Measurements from ENCODE around the gene IQCC.

IQCC gene

DNA sequence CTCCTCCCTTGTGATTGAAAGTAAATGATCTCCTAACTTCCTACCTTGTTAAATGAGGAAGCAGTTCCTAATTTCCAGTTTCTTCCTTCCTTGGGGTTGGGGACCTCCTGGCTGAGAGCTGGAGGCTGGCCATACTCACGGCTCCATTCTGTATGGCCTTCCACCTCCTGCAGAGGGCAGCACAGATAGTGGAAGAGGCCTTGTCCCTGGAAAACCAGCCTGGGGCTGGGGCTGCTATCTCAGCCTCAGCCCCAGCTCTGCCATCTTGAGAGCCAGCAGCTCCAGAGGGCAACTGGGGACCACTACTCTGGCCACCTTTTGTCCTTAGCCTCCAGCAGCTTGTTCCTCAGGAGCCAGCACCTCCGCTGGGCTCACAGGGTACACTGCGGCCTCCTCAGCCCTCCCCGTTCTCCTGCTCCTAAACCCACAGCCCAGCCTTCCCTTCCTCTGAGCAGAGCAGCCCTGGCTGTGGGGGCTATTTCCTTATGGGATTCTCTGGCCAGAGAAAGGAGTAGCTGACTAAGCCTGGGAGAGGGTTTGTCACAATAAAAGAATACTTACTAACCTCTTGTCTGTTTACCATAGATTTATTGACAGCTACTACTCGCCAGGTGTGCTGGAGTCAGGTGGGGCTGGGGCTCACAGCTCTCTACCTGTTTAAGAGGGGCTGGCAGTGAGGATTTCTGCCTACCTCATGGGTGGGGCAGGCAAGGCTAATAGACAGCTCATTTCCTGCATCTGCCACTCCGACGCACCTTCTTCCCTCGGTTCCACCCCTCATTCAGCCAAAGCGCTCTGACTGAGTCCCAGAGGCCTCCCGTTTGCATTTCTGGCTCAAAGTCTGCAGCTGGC is 10.4 kb downstream of the IQCC start:
- no peaks in the 10 kb centered on the region for H3K9me3 ChIP-seq (ENCODE audit: insufficient read depth, low read depth, low read length)
- H3K36me3 ChIP-seq (ENCODE audit: insufficient read depth, low read length): peaks cover 33% of the 10 kb centered on the region
- WGBS: 91% methylated on average over 10 of the region's 10 CpGs
- H3K4me1 ChIP-seq (ENCODE audit: insufficient read depth, low read length): peaks cover 2% of the 10 kb centered on the region; the same call in 1 of the 2 replicates
- H3K4me3 ChIP-seq (ENCODE audit: low read length): no peak overlapping the region
- H3K27me3 ChIP-seq (ENCODE audit: insufficient read depth, low read length): no peaks in the 10 kb centered on the region
- no peak overlapping the region for H3K27ac ChIP-seq (ENCODE audit: low read depth, low read length)
- no peak overlapping the region for H3K9ac ChIP-seq (ENCODE audit: low read depth, low read length)

DNA sequence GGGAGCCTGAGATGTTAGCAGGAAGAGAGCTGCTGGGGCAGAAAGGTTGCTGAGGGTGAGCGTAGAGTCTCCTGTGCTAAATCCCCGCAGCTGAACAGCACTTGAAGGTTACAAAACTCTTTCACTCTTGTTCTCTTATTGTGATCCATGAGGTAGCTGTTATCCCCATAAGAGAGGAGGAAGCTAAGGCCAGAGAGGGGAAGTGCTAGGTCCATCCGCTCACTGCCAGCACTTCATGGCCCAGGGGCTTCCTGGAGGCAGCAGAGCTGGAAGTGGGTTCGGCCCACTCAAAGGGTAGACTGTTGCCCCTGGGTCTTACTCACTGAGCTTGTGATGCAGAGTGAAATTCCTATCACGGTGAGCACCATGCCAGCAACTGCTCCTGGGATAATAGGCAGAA is 11.1 kb downstream of the IQCC start:
- Histone ChIP-seq H3K4me1 (ENCODE audit: insufficient read depth, low read length) (peaks cover 8% of the 10 kb centered on the region; the same call in 1 of the 2 replicates), H3K36me3 (ENCODE audit: insufficient read depth, low read length) (peaks cover 33% of the 10 kb centered on the region), H3K4me3 (ENCODE audit: low read length) (no peak overlapping the region), H3K27ac (ENCODE audit: low read depth, low read length) (no peak overlapping the region), H3K27me3 (ENCODE audit: insufficient read depth, low read length) (no peaks in the 10 kb centered on the region), H3K9ac (ENCODE audit: low read depth, low read length) (no peak overlapping the region), H3K9me3 (ENCODE audit: insufficient read depth, low read depth, low read length) (no peaks in the 10 kb centered on the region)
- WGBS: 94% methylated on average over 5 of the region's 5 CpGs

DNA sequence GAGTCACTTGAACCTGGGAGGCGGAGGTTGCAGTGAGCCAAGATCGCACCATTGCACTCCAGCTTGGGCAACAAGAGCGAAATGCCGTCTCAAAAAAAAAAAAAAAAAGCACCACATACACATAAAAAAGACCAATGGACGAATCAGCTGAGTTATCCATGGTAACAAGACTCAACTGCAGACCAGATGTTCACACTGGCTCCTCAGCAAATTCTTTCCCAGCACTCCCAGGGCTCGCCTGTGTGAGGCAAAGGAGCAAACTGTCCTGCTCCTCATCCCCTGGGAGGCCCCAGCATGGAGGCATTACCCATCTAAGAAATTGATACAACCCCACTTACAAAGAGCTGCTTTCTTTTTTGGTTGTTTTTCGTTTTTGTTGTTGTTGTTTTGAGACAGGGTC is 13.6 kb downstream of the IQCC start:
- no peaks in the 10 kb centered on the region for H3K9me3 ChIP-seq (ENCODE audit: insufficient read depth, low read depth, low read length)
- WGBS: 96% methylated on average over 6 of the region's 7 CpGs
- no peak overlapping the region for H3K4me3 ChIP-seq (ENCODE audit: low read length)
- H3K27ac ChIP-seq (ENCODE audit: low read depth, low read length): no peak overlapping the region
- H3K27me3 ChIP-seq (ENCODE audit: insufficient read depth, low read length): no peaks in the 10 kb centered on the region
- H3K9ac ChIP-seq (ENCODE audit: low read depth, low read length): no peak overlapping the region
- peaks cover 38% of the 10 kb centered on the region for H3K36me3 ChIP-seq (ENCODE audit: insufficient read depth, low read length)
- peaks cover 10% of the 10 kb centered on the region; the same call in 1 of the 2 replicates for H3K4me1 ChIP-seq (ENCODE audit: insufficient read depth, low read length)

DNA sequence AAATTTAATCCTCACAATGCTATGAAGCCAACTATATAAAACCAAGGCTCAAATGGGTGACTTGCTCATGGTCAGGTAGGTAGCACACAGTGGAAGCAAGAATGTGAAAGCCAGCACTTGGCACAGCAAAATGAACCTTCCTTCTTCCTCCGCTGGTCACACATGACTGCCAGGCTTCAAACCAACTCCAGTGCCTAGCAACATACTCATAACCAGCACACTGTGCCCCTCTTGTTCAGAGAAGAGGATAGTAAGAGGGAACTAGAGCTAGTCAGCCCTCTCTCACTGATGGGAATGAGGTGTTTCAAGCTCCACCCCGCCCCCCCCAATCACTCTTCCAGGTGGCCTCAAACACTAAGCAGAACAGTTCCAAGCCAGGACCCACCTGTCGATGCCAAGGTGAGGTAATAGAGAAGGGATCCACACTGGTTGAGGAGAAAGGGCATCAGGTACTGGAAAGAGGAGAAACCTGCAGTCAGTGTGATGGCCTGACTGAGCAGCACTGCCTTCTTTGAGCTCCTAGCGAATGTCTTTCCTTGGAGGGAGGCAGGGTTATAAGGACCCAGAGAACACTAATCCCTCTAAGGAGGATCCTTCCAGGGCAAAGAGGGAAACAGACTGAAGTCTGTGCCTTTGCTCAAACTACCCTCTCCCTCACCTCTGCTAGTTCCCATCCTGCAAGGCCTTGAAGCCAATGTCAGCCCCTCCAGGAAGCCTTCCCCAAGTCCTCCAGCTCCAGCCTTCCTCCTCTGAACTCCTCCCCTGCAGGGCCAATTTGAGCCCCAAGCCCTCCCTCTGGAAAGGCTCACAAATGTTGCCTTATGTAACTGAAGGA is 15.5 kb downstream of the IQCC start:
- WGBS: 91% methylated on average over 3 of the region's 4 CpGs
- Histone ChIP-seq H3K4me3 (ENCODE audit: low read length) (peak overlapping the region; percentile 97), H3K4me1 (ENCODE audit: insufficient read depth, low read length) (peaks cover 10% of the 10 kb centered on the region; the same call in 1 of the 2 replicates), H3K9me3 (ENCODE audit: insufficient read depth, low read depth, low read length) (no peaks in the 10 kb centered on the region), H3K9ac (ENCODE audit: low read depth, low read length) (peak overlapping the region; percentile 73), H3K27ac (ENCODE audit: low read depth, low read length) (no peak overlapping the region), H3K27me3 (ENCODE audit: insufficient read depth, low read length) (no peaks in the 10 kb centered on the region), H3K36me3 (ENCODE audit: insufficient read depth, low read length) (peaks cover 39% of the 10 kb centered on the region)

DNA sequence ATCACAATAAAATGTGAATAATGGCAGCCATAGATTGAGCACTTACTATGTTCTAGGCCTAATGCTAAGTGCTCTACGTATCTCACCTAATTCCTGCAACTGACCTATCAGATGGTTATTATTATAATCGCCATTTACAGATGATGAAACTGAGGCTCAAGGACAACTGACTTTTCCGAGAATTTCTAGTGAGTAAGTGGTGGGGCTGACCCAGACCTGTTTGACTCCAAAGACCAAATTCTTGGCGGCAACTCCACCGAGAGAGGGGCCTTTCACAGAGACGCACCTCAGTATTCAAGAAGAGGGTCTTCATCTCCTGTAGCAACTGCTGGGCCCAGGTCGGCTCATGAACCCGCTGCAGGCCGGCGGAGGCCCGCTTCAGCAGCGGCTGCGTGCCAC is 16.1 kb downstream of the IQCC start:
- peak overlapping the region; percentile 73 for H3K9ac ChIP-seq (ENCODE audit: low read depth, low read length)
- H3K27me3 ChIP-seq (ENCODE audit: insufficient read depth, low read length): no peaks in the 10 kb centered on the region
- peaks cover 10% of the 10 kb centered on the region; the same call in 1 of the 2 replicates for H3K4me1 ChIP-seq (ENCODE audit: insufficient read depth, low read length)
- 10% methylated on average over 13 of the region's 13 CpGs for WGBS
- peak overlapping the region; percentile 72; the same call in 1 of the 2 replicates for H3K27ac ChIP-seq (ENCODE audit: low read depth, low read length)
- H3K4me3 ChIP-seq (ENCODE audit: low read length): peak overlapping the region; percentile 97
- no peaks in the 10 kb centered on the region for H3K9me3 ChIP-seq (ENCODE audit: insufficient read depth, low read depth, low read length)
- peaks cover 39% of the 10 kb centered on the region for H3K36me3 ChIP-seq (ENCODE audit: insufficient read depth, low read length)

DNA sequence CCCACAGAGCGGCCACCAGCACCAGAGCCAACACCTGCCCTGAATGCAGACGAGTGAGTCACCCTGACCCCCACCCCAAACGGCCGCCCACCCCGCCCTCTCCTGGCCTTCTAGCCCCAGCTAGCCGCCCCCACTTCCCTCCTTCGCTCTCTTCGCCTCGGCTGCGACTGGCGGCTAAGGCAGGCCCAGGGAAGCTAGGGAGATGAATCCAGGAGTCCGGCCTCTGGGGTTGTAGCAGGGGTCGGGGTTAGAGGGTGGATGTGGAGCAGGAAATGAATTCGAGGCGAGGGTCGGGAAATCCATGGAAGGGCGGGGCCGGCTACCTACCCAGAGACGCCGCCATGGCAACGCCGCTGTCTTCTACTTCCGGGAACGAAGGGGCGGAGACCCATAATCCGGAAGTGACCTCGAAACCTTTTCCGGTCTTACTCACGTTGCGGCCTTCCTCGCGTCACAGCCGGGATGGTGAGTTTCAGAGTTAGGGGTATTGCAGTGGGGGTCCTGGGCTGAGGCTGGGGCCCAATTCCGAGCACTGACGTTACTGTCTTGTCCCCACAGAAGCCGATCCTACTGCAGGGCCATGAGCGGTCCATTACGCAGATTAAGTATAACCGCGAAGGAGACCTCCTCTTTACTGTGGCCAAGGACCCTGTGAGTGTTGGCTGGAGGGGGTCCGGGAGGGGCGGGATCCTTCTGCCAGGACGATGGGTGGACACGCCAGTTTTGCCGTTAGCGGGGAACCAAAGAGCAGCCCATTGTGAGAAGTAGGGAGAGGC is 16.7 kb downstream of the IQCC start, which contains the start of the genes EIF3I and TMEM234:
Gene EIF3I, plus strand, starts transcription at position 428 of the 776 bp plus-strand sequence. Its CDS starts 35 bp downstream, at position 463.
Gene TMEM234, minus strand, starts transcription at position 374 of the 776 bp plus-strand sequence. Its CDS starts 31 bp downstream, at position 343.
- peaks cover 10% of the 10 kb centered on the region; the same call in 1 of the 2 replicates for H3K4me1 ChIP-seq (ENCODE audit: insufficient read depth, low read length)
- H3K4me3 ChIP-seq (ENCODE audit: low read length): peak within 1 kb of the TSS; percentile 97
- no peaks in the 10 kb centered on the region for H3K27me3 ChIP-seq (ENCODE audit: insufficient read depth, low read length)
- H3K9ac ChIP-seq (ENCODE audit: low read depth, low read length): peak within 1 kb of the TSS; percentile 90
- under 1% methylated on average over 46 of the region's 46 CpGs for WGBS
- peak within 1 kb of the TSS; percentile 80 for H3K27ac ChIP-seq (ENCODE audit: low read depth, low read length)
- H3K9me3 ChIP-seq (ENCODE audit: insufficient read depth, low read depth, low read length): no peaks in the 10 kb centered on the region
- peaks cover 37% of the 10 kb centered on the region for H3K36me3 ChIP-seq (ENCODE audit: insufficient read depth, low read length)

DNA sequence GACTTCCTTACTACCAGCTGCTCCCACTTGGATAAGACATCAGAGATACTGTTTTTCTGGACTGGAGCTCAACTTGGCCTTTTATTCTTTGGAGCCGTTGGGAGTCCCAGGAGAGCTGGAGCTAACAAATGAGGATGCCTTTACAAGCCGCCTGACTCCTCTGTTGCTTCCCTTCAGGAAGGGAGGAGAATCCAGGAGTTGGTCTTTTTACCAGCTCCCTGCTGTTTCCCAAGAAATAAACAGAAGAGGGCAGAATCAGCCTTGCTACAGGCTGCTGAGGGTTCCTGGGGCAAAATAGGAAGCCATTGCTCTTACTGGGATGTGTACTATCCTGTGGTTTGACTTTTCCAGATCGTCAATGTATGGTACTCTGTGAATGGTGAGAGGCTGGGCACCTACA is 18.2 kb downstream of the IQCC start:
- H3K4me1 ChIP-seq (ENCODE audit: insufficient read depth, low read length): peaks cover 10% of the 10 kb centered on the region; the same call in 1 of the 2 replicates
- no peak overlapping the region for H3K4me3 ChIP-seq (ENCODE audit: low read length)
- H3K27ac ChIP-seq (ENCODE audit: low read depth, low read length): no peak overlapping the region
- no peak overlapping the region for H3K9ac ChIP-seq (ENCODE audit: low read depth, low read length)
- no peaks in the 10 kb centered on the region for H3K9me3 ChIP-seq (ENCODE audit: insufficient read depth, low read depth, low read length)
- 93% methylated on average over 3 of the region's 3 CpGs for WGBS
- peaks cover 50% of the 10 kb centered on the region for H3K36me3 ChIP-seq (ENCODE audit: insufficient read depth, low read length)
- H3K27me3 ChIP-seq (ENCODE audit: insufficient read depth, low read length): no peaks in the 10 kb centered on the region

DNA sequence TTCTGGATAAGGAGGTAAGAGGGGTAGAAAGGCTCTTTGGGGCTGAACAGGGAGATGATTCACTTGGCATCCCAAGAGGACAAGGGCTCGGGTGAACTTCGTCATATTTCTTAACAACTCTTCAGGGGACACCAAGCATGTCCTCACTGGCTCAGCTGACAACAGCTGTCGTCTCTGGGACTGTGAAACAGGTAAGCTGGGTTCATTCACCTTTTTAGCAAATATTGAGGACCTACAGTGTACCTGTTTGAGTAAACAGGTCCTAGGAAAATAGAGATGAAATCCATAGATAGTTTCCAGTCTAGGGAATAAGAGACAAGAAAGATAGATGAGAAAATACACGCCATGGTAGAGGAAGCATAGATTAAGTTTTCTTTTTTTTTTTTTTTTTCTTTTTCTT is 18.8 kb downstream of the IQCC start:
- 94% methylated on average over 3 of the region's 4 CpGs for WGBS
- H3K36me3 ChIP-seq (ENCODE audit: insufficient read depth, low read length): peaks cover 55% of the 10 kb centered on the region

DNA sequence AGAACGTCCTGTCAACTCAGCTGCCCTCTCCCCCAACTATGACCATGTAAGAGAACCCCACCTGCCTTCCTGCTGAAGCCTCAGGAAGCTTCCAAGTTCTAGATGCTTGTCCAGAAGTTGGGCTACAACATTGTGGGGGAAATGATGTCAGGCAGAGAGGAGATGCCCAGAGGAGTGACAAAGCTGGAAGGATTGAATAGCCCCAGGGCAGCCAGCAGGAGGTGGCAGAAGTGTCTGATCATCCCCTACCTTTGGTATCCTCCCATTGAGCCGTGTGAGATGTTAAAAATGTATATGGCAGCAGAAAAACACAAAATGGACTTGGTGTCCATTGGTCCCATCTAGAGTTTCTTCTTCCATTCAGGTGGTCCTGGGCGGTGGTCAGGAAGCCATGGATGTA is 23.3 kb downstream of the IQCC start:
- H3K4me3 ChIP-seq (ENCODE audit: low read length): no peak overlapping the region
- peaks cover 88% of the 10 kb centered on the region for H3K36me3 ChIP-seq (ENCODE audit: insufficient read depth, low read length)
- no peak overlapping the region for H3K9ac ChIP-seq (ENCODE audit: low read depth, low read length)
- H3K9me3 ChIP-seq (ENCODE audit: insufficient read depth, low read depth, low read length): no peaks in the 10 kb centered on the region
- no peaks in the 10 kb centered on the region for H3K27me3 ChIP-seq (ENCODE audit: insufficient read depth, low read length)
- no peaks in the 10 kb centered on the region for H3K4me1 ChIP-seq (ENCODE audit: insufficient read depth, low read length)
- H3K27ac ChIP-seq (ENCODE audit: low read depth, low read length): no peak overlapping the region
- WGBS: 96% methylated on average over 3 of the region's 3 CpGs

More for the DNA sequence above, 18.8 kb downstream of the IQCC start:
- Histone ChIP-seq H3K4me3 (ENCODE audit: low read length) (no peak overlapping the region), H3K27me3 (ENCODE audit: insufficient read depth, low read length) (no peaks in the 10 kb centered on the region), H3K9me3 (ENCODE audit: insufficient read depth, low read depth, low read length) (no peaks in the 10 kb centered on the region), H3K9ac (ENCODE audit: low read depth, low read length) (no peak overlapping the region), H3K27ac (ENCODE audit: low read depth, low read length) (no peak overlapping the region), H3K4me1 (ENCODE audit: insufficient read depth, low read length) (peaks cover 10% of the 10 kb centered on the region; the same call in 1 of the 2 replicates)

DNA sequence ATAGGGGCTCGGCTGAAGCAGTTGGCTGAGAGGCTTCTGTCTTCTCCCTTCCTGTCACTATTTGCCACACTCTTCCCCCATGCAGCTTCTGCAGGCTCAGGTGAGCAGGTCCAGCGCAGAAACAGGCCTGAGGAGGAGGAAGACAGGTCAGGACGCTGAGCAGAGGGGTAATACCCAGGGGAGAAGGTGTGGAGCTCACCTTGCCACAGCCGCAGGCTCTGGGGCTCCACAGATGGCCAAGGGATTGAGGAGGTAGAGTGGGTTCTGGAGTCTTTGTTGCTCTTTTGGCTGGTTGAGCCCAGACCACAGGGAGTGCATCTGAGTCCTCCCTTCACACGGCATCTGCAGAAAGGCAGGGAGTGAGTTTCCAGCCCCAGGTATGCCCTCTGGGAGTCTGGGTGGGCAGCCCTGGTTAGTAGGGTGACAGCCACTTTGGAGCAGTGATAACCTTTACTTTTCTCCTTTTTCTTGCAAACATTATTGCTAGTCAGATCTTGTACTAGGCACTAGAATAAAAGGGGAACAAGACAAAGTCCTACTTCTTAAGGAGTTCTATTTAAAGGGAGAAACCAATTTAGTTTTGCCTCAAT is 26.5 kb downstream of the IQCC start:
- H3K27ac ChIP-seq (ENCODE audit: low read depth, low read length): no peak overlapping the region
- H3K9ac ChIP-seq (ENCODE audit: low read depth, low read length): no peak overlapping the region
- WGBS: 91% methylated on average over 5 of the region's 5 CpGs

More for the DNA sequence above, 26.5 kb downstream of the IQCC start:
- no peaks in the 10 kb centered on the region for H3K9me3 ChIP-seq (ENCODE audit: insufficient read depth, low read depth, low read length)
- H3K4me1 ChIP-seq (ENCODE audit: insufficient read depth, low read length): no peaks in the 10 kb centered on the region
- no peaks in the 10 kb centered on the region for H3K27me3 ChIP-seq (ENCODE audit: insufficient read depth, low read length)
- no peak overlapping the region for H3K4me3 ChIP-seq (ENCODE audit: low read length)
- peaks cover 79% of the 10 kb centered on the region for H3K36me3 ChIP-seq (ENCODE audit: insufficient read depth, low read length)

All from HUES64 (cell line).